ENCODE results near the gene CPSF4L.

DNA sequence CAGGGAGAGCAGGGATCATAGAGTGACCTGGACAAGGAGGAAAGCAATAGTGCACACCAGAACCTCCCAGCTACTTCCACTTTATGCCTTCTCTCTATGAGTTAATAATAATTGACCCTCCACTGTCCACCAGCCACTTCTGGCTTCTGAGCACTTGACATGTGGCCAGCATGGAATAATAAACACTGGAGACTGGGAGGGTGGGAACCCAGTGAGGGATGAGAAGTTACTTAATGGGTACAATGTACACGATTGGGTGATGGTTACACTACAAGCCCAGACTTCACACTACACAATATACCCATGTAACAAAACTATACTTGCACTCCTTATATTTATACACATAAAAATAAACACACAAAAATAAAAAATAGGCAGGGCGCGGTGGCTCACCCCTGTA, 38.7 kb upstream of the CPSF4L start:
- TF ChIP-seq, protein P1, sequence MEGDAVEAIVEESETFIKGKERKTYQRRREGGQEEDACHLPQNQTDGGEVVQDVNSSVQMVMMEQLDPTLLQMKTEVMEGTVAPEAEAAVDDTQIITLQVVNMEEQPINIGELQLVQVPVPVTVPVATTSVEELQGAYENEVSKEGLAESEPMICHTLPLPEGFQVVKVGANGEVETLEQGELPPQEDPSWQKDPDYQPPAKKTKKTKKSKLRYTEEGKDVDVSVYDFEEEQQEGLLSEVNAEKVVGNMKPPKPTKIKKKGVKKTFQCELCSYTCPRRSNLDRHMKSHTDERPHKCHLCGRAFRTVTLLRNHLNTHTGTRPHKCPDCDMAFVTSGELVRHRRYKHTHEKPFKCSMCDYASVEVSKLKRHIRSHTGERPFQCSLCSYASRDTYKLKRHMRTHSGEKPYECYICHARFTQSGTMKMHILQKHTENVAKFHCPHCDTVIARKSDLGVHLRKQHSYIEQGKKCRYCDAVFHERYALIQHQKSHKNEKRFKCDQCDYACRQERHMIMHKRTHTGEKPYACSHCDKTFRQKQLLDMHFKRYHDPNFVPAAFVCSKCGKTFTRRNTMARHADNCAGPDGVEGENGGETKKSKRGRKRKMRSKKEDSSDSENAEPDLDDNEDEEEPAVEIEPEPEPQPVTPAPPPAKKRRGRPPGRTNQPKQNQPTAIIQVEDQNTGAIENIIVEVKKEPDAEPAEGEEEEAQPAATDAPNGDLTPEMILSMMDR (IDR thresholded peaks at IDR 0.05; ENCODE audit: extremely low read depth in 1 of 2, insufficient read depth in 1 of 2, low read depth in 1 of 2, low read length in 2 of 2) = no peak
- TF ChIP-seq POLR2A (IDR thresholded peaks at IDR 0.05; ENCODE audit: low read depth, low read length) (no peak), POLR2AphosphoS5 (IDR thresholded peaks at IDR 0.05; ENCODE audit: insufficient read depth, low read depth, low read length) (no peak), EZH2 (IDR thresholded peaks at IDR 0.05; ENCODE audit: borderline replicate concordance, low read depth, low read length, severe bottlenecking) (no peak)
- TF ChIP-seq, protein P2, sequence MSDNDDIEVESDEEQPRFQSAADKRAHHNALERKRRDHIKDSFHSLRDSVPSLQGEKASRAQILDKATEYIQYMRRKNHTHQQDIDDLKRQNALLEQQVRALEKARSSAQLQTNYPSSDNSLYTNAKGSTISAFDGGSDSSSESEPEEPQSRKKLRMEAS (IDR thresholded peaks at IDR 0.05; ENCODE audit: insufficient read depth, insufficient read length) = no peak

All from endothelial cell of umbilical vein (primary cell).